Stimulated activated CD8-positive, alpha-beta memory T cell treated with anti-CD3 and anti-CD28 coated beads, Interleukin-7, amount 100 ng/mL, for 4 hours (primary cell): ENCODE results near the gene CDH23.

Source experiments
- DNase-seq, 2 donors: peaks; one replicate each; pipeline ENCODE4 v3.0.0-alpha.2; 2020; ENCODE audit warnings: low read depth in 2 of 2

CDH23 gene

DNA sequence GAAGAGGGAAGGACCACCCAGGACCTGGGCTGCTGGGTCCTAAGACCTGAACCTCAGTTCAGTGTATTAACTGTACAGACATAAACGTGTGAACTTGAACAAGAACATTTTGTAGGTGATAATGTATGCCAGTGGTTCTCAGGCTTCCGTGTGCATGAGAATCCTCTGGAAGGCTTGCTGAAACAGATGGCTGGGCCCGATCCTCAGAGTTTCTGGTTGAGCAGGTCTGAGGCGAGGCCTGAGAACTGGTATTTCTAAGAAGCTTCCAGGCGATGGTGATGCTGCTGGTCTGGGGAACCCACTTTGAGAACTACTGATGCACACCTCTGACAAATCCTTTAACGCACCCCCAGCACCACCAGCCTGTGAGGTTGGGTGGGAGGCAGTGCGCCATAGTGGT lies 70.4 kb downstream of the CDH23 start:
- DNase-seq, result no peak

DNA sequence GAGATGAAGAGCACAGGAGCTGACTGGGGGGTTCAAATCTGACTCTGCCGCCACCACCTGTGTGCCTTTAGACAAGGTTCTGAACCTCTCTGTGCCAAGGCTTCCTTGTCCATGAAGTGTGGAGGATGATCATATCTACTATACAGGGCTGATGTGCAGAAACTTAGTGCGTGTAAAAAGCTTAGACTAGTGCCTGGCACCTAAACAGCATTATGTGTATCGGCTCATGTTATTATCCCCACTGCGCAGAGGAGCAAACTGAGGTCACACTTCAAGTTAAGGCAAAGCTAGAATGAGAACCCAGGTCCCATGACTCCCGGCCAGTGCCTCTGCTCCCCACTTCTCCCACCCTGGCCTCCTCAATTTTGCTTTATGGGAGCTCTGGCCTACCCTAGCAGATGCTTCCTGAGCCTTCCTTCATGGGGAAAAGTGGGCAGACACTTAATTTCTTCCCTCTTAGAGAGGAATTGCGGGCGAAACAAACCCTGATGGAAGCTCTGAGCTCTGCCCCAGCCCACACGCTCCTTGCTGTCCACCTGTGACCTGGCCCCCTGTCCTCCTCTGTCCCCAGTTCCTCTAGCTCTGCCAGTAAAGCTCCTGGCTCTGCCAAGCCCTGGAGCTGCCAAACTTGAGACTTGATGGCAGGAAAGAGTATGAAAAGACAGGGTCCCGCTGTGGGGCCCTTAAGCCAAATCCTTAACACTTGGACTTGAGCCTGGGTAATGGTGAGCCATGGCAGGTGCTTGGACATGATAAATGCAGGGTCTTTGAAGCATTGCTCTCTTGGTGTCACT lies 71.0 kb downstream of the CDH23 start:
- DNase-seq, result no peak

DNA sequence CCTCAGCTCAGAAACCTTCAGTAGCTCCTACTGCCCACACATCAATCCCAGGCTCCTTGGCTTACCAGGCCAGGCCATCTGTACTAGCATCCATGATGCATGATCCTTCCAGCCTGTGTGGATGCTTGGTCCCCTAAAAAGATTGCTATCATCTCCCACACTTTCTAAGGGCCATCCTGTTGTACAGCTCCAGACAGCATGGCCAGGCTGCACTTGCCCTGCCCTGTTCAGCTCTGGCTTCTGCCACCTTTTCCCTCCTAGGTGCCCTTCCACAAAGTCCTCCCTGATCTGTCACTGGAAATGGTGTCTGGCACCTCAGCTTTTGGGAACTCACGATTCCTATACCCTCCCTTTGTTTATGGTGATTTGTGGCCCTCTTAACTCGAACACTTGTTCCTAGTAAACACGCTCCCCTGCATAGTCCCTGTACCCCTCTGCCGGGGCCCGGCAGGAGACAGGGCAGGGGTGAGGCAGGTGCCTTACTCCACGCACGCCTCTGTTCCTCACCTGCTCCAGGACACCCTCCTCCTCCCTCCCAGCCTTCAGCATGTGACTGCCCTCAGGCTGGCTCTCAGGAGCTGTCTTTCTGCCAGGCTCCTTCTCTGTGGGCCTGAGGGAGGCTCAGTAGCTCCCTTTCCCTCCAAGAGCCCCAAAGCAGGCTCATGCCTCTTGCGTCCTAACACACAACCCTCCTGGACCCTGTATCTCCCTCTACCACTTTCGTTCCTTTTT lies 71.8 kb downstream of the CDH23 start:
- no peak for DNase-seq

DNA sequence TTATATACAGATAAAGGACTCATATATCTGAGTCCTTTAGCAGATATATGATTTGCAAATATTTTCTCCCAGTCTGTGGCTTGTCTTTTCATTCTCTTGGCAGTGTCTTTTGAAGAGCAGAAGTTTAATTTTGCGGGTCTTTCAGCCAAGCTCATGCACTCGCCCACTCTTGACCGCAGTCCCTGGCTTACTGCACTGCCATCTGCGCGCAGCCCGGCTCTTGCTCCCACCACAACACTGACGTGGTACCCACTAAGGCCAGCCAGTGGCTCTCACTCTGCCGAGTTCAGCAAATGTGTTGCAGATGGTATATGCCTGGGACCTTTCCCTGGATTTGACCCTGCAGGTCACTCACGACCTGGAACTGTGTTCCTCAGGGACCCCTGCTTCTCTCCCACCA lies 74.3 kb downstream of the CDH23 start:
- no peak for DNase-seq

DNA sequence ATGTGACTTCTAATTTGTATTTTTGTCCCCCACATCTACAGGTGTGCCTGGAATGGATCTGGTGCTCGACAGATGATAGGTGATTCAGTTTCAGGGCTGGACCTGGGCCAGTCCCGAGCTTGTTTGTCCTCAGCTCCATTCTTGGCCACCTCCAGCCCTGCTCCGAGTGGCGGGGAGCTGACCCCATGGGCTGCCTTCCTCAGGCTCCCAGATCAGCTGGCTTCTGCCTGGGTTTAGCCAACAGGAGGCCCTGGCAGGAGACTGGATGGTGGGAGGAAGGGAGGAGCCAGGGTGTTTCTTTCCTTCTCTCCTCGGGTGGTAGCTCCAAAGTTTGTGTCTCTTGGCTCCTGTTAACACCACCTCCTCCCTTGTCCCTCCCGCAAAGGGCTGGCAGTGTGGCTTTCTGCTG lies 75.2 kb downstream of the CDH23 start:
- DNase-seq, result no peak

DNA sequence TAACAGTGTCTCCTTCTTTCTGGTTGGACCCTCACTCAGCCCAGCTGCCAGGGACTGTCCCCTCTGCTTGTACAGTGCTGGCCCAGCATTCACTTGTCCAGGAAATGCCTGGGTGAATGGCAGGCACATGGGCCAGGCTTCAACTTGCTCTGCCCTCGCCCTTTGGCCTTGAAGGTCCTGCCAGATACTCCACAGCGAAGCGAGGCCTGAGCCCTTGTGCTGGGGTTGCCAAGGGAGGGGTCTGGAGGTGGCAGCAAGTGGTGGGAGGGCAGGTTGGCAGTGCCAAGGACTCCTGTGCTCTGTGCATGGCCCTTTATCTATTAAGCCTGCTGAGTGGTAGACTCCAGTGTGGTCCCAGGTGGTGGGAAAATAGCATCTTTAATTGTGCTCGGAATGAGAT lies 75.7 kb downstream of the CDH23 start:
- DNase-seq, result no peak

DNA sequence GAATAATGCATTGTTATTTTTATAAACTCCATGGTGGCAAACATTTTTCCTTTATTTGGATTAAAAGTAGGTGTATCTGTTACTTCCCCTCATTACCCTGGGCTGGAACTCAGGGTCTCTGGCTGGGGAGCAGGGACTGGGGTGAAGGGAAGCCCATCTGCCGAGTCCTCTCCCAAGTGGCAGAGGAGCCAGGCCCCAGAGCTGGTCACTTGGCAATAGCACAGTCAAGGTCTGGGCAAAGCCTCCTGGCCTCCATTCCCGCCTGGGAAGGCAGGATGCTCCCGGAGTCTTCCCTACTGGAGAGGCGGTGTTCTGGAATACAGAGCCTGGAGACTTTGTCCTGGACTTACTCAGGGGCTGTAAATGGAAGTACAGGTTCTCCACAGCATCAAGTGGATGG lies 76.2 kb downstream of the CDH23 start:
- no peak for DNase-seq

DNA sequence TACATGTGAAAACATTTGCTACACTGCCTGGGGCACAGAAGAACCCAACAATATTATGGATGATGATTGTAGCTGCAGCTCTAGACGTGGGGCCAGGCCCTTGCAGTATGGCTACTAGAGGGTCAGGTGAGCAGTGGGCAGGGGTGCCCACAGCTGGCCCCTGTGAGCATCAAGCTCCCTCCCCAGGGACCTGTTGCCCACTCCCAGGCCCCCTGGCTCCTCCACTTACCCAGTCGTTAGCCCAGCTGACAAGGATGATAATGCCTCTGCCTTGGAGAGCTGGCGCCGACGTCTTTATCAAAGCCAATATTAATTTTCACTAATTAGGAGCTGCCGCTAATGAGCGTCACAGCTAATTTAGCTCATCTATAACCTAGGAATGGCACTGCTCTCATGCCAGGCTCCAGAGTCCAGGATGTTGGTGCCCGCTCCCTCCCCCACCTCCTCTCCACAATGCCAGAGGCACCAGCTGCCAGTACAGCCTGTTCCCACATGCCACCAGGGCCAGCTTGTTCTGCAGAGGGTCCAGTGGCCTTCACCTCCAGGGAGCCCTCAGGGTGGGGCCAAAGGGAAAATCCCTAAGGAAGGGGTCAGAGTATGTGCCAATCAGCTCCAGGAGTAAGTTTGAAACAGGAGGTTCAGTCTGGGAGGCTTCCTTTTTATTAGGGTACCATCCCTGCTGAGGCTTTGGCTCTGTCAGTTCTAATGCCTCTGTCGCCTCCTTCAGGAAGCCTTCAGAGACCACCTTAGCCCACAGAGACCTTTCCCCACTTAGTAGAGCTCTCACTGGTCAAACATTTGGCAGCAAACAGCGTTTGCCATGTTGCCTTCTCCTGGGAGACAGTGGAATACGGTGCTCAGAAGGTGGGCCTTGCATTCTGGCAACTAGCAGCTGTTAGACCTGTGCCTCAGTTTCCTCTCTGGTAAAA lies 77.2 kb downstream of the CDH23 start:
- no peak for DNase-seq

DNA sequence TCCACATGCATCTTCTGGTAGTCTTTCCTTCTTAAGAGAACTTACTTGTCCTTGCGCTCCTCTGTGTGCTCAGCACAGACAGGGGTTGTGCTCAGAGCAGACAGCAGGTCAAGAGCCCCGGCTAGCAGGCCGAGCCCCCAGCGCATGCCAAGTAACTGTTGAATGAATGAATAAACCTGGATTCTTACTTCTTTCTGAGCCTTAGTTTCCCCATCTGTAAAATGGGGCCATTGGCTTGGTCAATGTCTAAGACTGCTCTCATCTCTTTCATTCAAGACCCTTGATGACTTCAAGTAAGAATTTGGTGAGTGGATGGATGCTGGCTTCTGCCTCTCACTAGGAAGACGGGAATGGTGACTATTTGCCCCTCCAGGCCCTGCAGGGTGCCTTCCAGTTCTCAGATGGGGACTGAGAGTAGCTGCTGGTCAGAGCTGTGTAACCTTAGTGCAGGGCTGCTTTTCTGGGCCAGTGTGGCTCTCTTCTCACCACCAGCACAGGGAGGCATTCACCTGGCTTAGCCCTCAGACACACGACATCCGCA lies 78.1 kb downstream of the CDH23 start:
- no peak for DNase-seq

DNA sequence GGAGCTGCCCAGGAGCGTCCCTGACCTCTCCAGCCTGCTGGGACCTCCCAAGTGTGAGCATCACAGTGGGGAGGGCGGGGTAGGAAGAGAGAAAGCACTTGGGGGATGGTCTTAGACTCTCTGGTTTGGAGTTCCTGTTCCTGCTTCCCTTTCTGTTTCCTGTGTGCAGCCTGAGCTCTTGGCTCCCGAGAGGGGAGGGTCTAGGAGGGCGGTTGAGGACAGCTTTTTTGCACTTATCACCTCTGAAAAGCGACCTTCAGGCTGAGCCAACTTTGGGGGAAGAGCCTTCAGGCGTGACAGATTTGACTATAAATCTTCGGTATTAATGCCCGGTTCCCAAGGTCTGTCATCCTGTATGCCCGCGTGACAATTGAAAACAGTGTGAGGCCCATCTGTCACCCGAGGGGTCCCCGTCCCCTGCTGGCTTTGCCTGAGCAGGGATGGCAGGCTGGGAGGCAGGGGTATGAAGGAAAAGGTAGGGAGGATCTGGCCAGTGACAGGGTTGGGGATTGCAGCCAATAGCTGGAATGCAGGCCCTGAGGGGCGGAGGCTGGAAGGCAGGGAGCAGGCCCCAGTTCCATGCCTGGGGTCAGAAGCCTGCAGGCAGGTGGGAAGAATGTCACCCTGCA lies 78.6 kb downstream of the CDH23 start:
- no peak for DNase-seq

DNA sequence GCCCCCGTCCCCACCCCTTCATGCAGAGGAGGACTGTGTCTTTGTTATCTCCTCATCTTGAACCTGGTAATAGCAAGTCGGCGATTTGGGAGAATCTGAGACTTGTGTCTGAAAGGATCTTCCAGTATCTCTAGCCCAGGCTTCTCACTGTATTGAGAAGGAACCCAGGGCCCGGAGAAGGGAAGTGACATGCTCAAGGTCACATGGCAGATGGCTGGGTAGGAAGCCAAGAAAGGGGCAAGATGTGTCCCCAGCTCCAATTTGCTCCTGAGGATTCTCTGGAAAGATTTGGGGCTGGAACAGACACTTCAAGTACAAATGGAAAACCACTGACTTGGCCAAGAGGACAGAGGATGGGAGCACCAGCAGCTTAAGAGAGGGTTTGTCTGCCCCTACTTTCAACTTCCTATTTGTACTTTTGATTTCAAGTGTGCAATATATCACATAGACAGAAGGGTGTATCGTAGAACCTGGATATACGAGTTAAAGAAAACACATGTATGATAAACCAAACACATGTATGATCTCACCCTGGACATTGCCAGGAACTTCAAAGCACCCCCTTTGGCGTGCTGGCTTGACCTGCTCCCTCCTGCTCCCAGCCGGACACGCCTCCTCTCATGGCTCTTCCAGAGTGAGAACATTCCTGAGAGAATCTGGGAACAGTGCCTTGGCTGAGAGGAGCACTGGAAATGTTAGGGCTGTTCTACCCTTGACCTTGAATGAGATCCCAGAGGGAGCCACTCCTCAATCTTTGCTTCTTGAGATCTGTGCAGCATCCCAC lies 79.7 kb downstream of the CDH23 start:
- no peak for DNase-seq

DNA sequence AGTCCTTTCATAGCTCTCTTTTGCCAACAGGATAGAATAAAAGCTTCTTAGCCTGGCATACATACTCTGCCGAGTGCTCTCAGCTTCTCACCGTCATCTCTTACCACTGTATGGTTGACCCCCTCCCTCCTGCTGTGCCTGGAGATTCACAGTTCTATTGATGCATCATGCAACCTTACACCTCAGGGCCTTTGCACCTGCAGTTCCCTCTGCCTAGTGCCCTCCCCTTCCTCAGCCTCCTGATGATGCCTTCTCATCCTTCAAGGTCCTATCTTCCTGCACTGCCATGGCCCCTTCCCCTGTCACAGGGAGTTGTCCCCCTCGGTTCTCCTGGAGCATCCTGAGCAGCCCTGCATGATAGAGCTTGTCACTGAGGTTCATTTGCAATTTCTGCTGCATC lies 81.5 kb downstream of the CDH23 start:
- no peak for DNase-seq

DNA sequence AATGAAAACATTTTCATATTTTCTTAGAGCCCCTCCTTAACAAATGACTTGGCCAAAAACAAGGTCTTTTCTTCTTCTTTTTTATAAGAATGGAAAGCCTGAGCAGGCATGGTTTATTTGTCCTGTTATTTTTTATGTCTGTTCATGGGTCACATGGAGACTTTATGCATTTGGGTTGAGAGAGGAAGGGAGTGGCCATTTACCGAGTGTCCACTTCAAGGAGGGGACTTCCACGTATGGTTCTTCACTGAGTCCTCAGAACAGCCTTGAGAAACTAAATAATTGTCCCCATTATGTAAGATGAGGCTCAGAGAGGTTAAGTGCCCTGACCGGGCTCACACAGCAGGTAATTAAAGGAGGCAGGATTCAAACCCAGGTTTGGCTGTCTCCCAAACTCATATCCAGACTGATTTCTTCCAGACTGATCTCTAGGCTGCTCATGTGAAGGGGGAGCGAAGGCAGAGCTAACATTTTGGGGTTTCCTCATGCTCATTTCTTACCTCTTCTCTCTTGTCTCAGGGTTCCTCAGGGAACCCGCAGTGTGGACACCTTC lies 82.2 kb downstream of the CDH23 start:
- no peak for DNase-seq

DNA sequence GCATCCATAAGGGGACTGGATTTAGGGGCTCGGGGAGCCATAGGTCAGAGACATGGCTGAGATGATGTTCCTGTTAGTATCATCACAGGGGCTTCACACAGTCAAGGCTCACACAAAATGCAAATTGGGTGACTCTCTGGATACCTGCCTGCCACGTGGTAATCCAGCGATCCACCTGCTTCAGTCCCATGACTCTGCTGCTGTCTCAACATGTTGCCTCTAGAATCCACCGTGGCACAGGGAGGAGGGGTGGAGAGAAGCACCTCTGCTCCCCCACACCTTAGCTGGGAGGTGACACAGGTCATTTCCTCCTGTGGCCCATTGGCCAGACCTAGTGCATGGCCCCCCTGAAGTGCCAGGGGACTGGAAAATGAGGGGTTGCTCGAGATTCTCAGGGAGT lies 83.1 kb downstream of the CDH23 start:
- DNase-seq, result no peak

DNA sequence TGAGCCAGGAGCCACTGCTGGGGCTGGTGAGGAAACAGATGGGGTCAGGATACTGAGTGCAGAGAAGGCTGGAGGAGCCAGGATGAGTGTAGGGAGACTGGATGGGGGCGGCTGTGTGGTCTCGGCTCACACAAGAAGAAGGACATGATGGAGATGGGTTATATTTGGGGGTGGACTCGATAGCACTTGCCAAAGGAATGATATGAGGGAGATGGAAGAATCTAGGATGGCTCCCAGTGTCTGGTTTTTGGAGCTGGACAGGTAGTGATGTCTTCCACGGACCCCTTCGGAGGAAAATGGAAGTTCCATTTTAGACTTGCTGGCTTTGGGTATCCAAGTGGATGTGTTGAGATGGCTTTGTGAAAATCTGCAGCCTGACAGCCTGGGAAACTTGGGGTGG lies 83.9 kb downstream of the CDH23 start:
- DNase-seq, result no peak

DNA sequence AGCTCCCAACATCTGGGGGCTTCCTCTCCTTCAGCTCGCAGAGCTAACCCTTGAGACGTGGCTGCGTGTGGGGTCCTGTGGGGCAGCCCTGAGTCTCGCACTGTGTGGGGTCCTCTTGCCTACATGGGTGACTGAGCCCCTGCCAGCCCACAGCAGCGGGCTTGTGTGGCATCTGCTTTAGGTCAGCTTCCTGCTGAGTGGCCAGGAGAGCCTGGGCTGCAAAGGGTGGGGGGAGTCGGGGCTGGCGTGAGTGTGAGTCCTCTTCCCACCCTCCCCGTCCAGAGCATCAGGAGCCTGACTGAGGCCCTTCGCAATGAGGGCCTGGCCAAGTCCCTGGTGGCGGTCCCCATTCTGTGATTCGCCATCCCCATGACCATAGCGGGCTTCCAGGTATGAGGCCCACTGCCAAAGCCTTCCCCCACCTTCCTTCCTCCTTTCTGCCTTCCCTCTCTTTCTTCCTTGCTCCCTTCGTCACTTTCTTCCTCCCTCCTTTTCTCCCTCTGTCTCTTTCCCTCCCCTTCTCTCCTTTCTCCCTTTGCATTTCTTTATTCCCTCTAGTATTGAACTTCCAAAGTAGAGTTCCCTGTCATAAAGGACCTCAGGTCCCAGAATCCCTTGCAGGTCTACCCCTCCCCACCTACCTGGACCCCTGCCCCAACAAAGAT lies 85.2 kb downstream of the CDH23 start:
- DNase-seq, result no peak

DNA sequence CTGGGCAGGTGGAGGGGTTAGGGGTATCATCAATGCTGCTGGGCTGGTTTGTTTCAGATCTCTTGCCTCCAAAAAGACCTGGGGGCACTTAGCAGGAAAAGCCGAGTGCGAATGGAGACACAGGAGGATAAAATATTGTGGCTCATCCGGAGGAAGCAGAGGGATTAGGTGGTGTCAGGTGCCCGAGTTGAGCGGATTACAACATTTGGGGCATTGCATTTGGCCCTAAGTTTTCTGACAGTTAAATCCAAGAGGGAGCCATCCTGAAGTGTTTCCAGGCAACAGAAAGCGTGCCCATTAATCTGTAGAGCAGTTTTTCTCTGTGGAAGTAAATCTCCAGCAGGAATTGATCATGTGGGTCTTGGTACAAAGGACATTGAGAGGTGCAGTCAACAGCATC lies 85.9 kb downstream of the CDH23 start:
- DNase-seq, result no peak

DNA sequence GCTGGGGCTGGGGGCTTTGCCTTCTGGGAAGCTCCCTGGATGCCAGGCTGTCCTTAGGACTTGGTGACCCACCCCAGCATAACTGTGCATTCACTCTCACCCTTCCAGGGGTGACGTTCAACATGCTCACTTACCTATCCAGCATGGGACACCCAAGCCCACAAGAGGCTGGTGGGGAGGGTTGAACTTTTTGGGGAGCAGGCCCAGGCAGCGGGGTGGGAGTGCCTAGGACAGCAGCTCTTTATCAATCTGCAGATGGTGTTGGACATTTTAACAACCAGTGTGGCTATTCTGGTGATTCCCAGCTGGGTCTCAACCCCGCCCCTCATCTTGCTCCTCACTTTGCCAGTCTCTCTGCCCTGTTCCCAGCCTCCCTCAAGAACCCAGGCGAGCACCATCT lies 86.4 kb downstream of the CDH23 start:
- no peak for DNase-seq

DNA sequence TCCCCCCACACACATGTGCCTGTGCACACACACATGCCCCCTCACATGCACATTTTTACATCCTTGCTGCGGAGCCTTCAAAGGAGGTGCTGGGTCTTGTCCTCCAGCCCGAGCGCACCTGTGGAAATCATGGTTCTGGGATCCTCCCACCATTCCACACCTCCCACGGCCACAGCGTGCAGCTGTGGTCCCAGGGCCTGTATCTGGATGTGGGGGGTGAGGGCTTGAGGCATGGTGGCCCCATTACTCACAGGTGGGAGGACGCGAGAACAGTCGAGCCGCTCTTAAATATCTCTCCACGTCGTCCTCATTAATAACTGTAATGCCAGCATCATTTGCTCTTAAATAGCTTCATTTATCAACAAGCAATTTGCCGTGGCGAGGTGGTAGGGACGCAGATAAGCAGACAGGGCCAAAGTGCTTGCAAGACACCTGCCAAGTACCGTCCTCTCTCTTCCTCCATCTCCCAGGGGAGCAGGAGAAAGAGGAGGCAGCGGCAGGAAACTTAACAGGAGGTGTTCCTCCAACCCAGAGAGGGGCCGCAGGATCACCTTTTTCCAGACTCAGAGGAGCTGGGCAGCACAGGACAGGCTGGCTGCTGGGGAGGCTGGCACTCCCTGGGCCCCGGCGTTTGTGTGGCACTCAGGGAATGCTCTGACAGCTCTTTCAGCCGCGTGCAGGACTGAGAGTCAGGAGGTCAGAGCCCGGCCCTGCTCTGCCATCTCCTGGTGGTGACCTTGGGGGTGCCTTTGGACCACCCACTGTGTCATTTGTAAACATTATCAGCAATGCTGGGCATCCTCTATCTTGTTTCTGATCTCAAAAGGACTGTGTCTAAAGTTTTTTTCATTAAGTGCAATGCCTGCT lies 87.4 kb downstream of the CDH23 start:
- DNase-seq, result no peak
